Breast epithelium (tissue), 3 donors: Measurements from ENCODE around the gene LIMCH1.

ENCODE experiments used
- POLR2A ChIP-seq: fragments of 450-650 bp; IDR thresholded peaks from one replicate; pipeline ENCODE4 v1.6.1; 2016; ENCODE audit warnings: antibody characterized with exemption, mild to moderate bottlenecking, moderate library complexity
- TF ChIP-seq, protein P1 (sequence below), 3 donors: fragments of 450-650 bp; IDR thresholded peaks; one replicate each; pipeline ENCODE4 v1.5.1; 2016 to 2017; ENCODE audit warnings: antibody characterized with exemption in 3 of 3, mild to moderate bottlenecking in 3 of 3, moderate library complexity in 3 of 3

DNA sequence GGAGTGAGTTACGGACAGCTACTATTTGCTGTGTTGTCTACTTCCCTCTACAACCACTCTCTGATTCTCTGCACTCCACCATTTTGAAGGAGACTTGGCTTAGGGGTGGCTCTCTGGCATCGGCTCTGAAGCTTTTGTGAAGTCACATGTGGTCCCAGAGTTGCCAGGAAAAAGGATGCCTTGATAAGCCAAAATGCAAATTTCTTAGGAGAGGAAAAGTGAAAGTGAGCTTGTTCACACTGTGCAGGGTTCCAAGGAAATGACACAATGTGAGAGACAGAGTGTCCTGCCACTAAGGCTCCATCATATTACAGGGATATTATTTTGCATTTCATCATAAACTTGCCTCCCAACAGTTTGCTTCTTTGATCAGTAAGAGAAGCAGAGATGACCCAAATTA is 203.4 kb downstream of the LIMCH1 start:
- TF ChIP-seq, protein P1, sequence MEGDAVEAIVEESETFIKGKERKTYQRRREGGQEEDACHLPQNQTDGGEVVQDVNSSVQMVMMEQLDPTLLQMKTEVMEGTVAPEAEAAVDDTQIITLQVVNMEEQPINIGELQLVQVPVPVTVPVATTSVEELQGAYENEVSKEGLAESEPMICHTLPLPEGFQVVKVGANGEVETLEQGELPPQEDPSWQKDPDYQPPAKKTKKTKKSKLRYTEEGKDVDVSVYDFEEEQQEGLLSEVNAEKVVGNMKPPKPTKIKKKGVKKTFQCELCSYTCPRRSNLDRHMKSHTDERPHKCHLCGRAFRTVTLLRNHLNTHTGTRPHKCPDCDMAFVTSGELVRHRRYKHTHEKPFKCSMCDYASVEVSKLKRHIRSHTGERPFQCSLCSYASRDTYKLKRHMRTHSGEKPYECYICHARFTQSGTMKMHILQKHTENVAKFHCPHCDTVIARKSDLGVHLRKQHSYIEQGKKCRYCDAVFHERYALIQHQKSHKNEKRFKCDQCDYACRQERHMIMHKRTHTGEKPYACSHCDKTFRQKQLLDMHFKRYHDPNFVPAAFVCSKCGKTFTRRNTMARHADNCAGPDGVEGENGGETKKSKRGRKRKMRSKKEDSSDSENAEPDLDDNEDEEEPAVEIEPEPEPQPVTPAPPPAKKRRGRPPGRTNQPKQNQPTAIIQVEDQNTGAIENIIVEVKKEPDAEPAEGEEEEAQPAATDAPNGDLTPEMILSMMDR (IDR thresholded peaks at IDR 0.05): no peak
- no peak for TF ChIP-seq POLR2A
